SU-DHL-6 (cell line): ENCODE results near the gene BNIP1.

Experiments
- H2AFZ ChIP-seq: fragments of 200-600 bp; sonication (generic); 2 replicates; pipeline ENCODE4 v1.6.1; 2014; ENCODE audit warnings: low read depth, mild to moderate bottlenecking, moderate library complexity, mixed read lengths, antibody characterized with exemption, low read length; ENCODE audit not compliant: severe bottlenecking
- H3F3A ChIP-seq: fragments of 200-600 bp; shearing (Covaris generic); 2 replicates; pipeline ENCODE4 v1.6.0; 2016; ENCODE audit warnings: antibody characterized with exemption, mild to moderate bottlenecking; ENCODE audit not compliant: insufficient read depth
- H3K27ac ChIP-seq: fragments of 200-600 bp; sonication (generic); 2 replicates; pipeline ENCODE4 v1.5.1; 2016; ENCODE audit warnings: low read depth, mild to moderate bottlenecking, low read length, moderate library complexity, mixed read lengths
- H3K27me3 ChIP-seq: fragments of 200-600 bp; sonication (generic), shearing (Covaris generic); 2 replicates; pipeline ENCODE4 v1.6.0; 2014; ENCODE audit warnings: mild to moderate bottlenecking, low read length
- H3K36me3 ChIP-seq: fragments of 200-600 bp; sonication (generic); 2 replicates; pipeline ENCODE4 v1.6.1; 2014; ENCODE audit warnings: mild to moderate bottlenecking, low read length, mixed read lengths
- H3K4me2 ChIP-seq: fragments of 300-600, 200-600 bp; shearing (Covaris generic), sonication (generic); 2 replicates; pipeline ENCODE4 v1.6.0; 2014; ENCODE audit warnings: low read length, low read depth, mild to moderate bottlenecking; ENCODE audit not compliant: poor library complexity, severe bottlenecking
- H3K4me3 ChIP-seq: fragments of 200-600 bp; sonication (generic); 2 replicates; pipeline ENCODE4 v1.5.1; 2014; ENCODE audit warnings: antibody characterized with exemption, low read length, mild to moderate bottlenecking, mixed read lengths; ENCODE audit not compliant: insufficient read depth, poor library complexity, severe bottlenecking
- H3K79me2 ChIP-seq: fragments of 200-600 bp; sonication (generic); 2 replicates; pipeline ENCODE4 v1.6.1; 2014; ENCODE audit warnings: mild to moderate bottlenecking, low read length, moderate library complexity; ENCODE audit not compliant: insufficient read depth
- H3K9ac ChIP-seq: fragments of 200-600 bp; sonication (generic); 2 replicates; pipeline ENCODE4 v1.7.0; 2014; ENCODE audit warnings: mild to moderate bottlenecking, low read length
- H3K9me2 ChIP-seq: fragments of 200-600 bp; sonication (generic); replicated peaks from 2 replicates; pipeline ENCODE4 v1.6.1; 2014; ENCODE audit warnings: low read length; ENCODE audit not compliant: insufficient read depth
- H3K9me3 ChIP-seq: fragments of 200-600 bp; sonication (generic); 2 replicates; pipeline ENCODE4 v1.6.1; 2014; ENCODE audit warnings: low read length, mixed read lengths; ENCODE audit not compliant: insufficient read depth
- H4K20me1 ChIP-seq: fragments of 200-600 bp; sonication (generic); 2 replicates; pipeline ENCODE4 v1.6.1; 2014; ENCODE audit warnings: low read depth, mild to moderate bottlenecking, antibody characterized with exemption, low read length, moderate library complexity, mixed read lengths
- CTCF ChIP-seq: fragments of 200-600 bp; sonication (generic); IDR thresholded peaks from one replicate; pipeline ENCODE4 v1.5.1; 2017; ENCODE audit warnings: antibody characterized with exemption, mild to moderate bottlenecking, low read length, moderate library complexity; ENCODE audit not compliant: insufficient read depth, poor library complexity, severe bottlenecking
- EZH2phosphoT487 ChIP-seq: fragments of 200-600 bp; sonication (generic), shearing (Covaris generic); conservative IDR thresholded peaks from 2 replicates; pipeline ENCODE4 v1.6.1; 2018; ENCODE audit warnings: mild to moderate bottlenecking, antibody characterized with exemption, low read length, moderate library complexity, mixed read lengths

BNIP1 gene

GRCh38 chr5:173200356-173200755 lies 56.0 kb downstream of the BNIP1 start:
- H3K27me3 ChIP-seq, result no peaks in the 10 kb centered on the region
- H3K9ac ChIP-seq, result no peak overlapping the region
- no peaks in the 10 kb centered on the region for H3K9me2 ChIP-seq
- H3K4me3 ChIP-seq, result no peak overlapping the region
- no peak overlapping the region for H3K4me2 ChIP-seq
- TF ChIP-seq EZH2phosphoT487 (no peak), CTCF (no peak)
- no peaks in the 10 kb centered on the region for H3K79me2 ChIP-seq
- no peak overlapping the region for H2AFZ ChIP-seq
- H3K36me3 ChIP-seq, result no peaks in the 10 kb centered on the region
- H3K27ac ChIP-seq, result no peak overlapping the region
- H4K20me1 ChIP-seq, result no peaks in the 10 kb centered on the region
- peaks cover 8% of the 10 kb centered on the region; the same call in 1 of the 2 replicates for H3K9me3 ChIP-seq
- H3F3A ChIP-seq, result no peaks in the 10 kb centered on the region

GRCh38 chr5:173201636-173202265 lies 57.4 kb downstream of the BNIP1 start:
- Histone ChIP-seq H3K9me2 (no peaks in the 10 kb centered on the region), H3K36me3 (no peaks in the 10 kb centered on the region), H3K9me3 (peaks cover 8% of the 10 kb centered on the region; the same call in 1 of the 2 replicates), H3K9ac (no peak overlapping the region), H3K27ac (no peak overlapping the region), H3F3A (no peaks in the 10 kb centered on the region), H3K79me2 (no peaks in the 10 kb centered on the region), H4K20me1 (no peaks in the 10 kb centered on the region), H3K27me3 (no peaks in the 10 kb centered on the region), H3K4me3 (no peak overlapping the region), H3K4me2 (no peak overlapping the region), H2AFZ (no peak overlapping the region)
- TF ChIP-seq EZH2phosphoT487 (no peak), CTCF (no peak)

- H3K27me3 ChIP-seq, result no peaks in the 10 kb centered on the region
- no peak overlapping the region for H3K4me2 ChIP-seq
- no peak overlapping the region for H3K9ac ChIP-seq
- peaks cover 8% of the 10 kb centered on the region; the same call in 1 of the 2 replicates for H3K9me3 ChIP-seq
- no peak overlapping the region for H3K27ac ChIP-seq
- H3K79me2 ChIP-seq, result no peaks in the 10 kb centered on the region
- no peaks in the 10 kb centered on the region for H3K36me3 ChIP-seq
- H3K4me3 ChIP-seq, result no peak overlapping the region
- TF ChIP-seq CTCF (no peak), EZH2phosphoT487 (no peak)
- H2AFZ ChIP-seq, result no peak overlapping the region
- no peaks in the 10 kb centered on the region for H3K9me2 ChIP-seq
- no peaks in the 10 kb centered on the region for H3F3A ChIP-seq
- H4K20me1 ChIP-seq, result no peaks in the 10 kb centered on the region
These were observed 58.0 kb downstream of the BNIP1 start for GRCh38 chr5:173202266-173202875.
